Stimulated activated CD4-positive, alpha-beta T cell treated with anti-CD3 and anti-CD28 coated beads, Interleukin-1b, Interleukin-23, amount 100 ng/mL, for 24 hours (primary cell): ENCODE data around the gene ANKS1B.
"Not testable (repeated sequence)": the region's sequence is repeated elsewhere in the genome, so short reads cannot be mapped to it uniquely, and the experiment has no call there.

Experiments
- DNase-seq, 4 experiments: peaks; one replicate each; pipeline ENCODE4 v3.0.0-alpha.2; 2020; ENCODE audit warnings: low read depth in 4 of 4, low spot score in 1 of 4

Gene ANKS1B

DNA sequence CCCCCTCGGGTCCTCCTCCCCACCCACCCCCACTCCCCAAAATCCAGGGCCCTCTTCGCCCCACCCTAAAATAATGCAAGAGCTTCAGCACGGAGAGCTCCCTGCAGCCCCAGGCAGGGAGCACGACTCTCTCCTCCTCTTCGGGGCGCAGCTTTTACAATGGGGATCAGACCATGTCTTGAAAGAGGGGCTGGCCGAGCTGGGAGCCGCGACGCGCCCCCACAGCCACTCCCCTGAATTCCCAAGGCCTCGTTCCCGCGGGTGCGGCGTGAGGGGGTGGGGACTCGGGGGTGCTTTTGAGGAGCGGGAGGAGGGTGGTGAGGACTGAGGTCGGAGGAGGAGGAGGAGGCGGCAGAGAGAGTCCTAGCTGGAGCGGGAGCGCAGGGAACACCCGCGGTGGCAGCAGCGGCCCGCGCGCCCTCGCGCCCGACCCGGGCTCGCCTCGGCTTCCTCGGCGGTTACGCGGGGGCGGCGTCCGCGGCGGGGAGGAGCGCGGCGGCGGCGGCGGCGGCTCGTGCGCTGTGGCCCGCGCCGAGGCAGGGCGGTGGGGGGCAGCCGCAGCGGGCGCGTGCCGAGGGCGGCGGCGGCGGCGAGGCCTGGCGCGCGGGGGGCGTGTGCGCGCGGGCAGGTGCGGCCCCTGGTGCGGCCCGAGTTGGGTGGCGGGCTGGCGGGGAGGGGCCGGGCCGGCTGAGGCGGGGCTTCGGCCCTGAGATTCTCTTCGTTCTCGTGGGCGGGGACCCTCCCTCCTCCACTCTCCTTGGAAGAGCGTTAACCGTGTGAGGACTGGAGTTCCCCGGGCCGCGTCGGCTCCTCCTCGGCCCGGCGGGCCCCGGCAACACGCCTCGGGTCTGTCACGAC, at the start of gene ANKS1B:
ANKS1B (minus strand) TSS at position 666 of the 858 bp plus-strand sequence. CDS start 699 bp downstream, outside the sequence.
- DNase-seq = peak in 1 of 4 experiments; percentile 11

- no peak for DNase-seq
These were observed 47.1 kb upstream of the ANKS1B start for GRCh38 chr12:100031836-100032235.

DNA sequence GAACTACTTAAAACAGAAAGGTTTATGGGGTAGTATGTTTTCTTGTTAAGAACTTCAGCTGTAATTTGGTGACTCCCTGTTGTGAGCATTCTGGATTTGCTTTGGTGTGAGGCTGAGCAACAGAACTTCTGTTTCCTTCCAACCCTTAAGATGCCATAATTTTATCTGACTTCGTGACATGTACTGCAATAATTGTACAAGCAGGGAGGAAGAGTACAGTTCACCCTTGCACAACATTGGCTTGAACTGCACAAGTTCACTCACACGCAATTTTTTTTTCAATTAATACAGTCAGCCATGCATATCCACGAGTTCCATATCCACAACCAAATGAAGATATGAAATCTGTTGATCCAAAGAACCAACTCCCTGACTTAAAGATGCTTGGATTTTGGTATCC, 42.9 kb upstream of the ANKS1B start:
- no peak for DNase-seq

GRCh38 chr12:100026241-100026640, 41.5 kb upstream of the ANKS1B start:
- no peak for DNase-seq

GRCh38 chr12:100024974-100025555, 40.3 kb upstream of the ANKS1B start:
- DNase-seq = no peak

DNA sequence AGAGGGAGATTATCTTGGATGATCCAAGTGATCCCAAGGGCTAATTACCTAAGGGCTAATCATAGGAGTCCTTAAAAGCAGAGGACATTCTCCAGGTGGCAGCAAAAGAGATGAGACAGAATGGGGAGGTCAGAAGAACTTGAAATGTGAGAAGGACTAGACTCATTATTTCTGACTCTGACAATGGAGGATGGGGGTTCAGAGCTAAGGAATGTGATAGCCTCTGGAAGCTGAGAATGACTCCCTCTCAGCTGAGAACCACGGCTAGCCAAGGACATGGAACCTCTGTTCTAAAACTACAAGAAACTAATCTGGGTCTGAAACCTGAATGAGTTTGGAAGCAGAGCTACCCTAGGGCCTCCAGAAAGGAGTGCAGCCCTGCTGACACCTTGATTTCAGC, 35.6 kb upstream of the ANKS1B start:
- DNase-seq = no peak

DNA sequence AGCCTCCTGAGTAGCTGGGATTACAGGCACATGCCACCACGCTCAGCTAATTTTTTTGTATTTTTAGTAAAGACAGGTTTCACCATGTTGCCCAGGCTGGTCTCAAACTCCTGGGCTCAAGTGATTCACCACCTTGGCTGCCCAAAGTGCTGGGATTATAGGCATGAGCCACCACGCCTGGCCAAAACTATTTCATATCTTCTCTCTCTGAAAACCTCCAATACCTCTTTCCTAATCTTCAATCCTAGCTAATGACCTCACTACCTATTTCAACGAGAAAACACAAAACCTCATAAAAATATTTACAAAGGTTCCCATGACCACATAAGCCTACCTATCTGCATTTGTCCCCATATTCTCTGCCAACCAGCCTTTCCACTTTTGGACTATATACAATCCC, 32.3 kb upstream of the ANKS1B start:
- no peak for DNase-seq

- not testable (repeated sequence) for DNase-seq
These were observed 31.6 kb upstream of the ANKS1B start for GRCh38 chr12:100016304-100016703.

- not testable (repeated sequence) for DNase-seq
These were observed 21.1 kb upstream of the ANKS1B start for GRCh38 chr12:100005846-100006245.

GRCh38 chr12:99997806-99998205, 13.1 kb upstream of the ANKS1B start:
- no peak for DNase-seq

DNA sequence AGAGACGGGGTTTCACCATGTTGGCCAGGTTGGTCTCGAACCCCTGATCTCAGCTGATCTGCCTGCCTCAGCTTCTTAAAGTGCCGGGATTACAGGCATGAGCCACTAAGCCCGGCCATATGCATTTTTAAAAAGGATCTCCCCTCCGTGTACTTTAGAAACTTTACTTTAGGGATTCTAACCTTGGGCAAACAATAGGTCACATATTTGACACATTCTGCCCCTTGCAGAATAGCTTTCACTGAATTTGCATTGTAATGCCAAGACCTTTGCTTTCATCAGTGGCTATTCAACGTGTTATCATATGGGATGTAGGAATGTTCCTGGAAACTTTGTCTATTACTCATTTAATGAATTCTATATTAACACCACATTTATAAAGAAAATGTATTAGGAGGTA, 11.4 kb upstream of the ANKS1B start:
- no peak for DNase-seq

GRCh38 chr12:99985631-99986030, 895 bp upstream of the ANKS1B start:
- no peak for DNase-seq

DNA sequence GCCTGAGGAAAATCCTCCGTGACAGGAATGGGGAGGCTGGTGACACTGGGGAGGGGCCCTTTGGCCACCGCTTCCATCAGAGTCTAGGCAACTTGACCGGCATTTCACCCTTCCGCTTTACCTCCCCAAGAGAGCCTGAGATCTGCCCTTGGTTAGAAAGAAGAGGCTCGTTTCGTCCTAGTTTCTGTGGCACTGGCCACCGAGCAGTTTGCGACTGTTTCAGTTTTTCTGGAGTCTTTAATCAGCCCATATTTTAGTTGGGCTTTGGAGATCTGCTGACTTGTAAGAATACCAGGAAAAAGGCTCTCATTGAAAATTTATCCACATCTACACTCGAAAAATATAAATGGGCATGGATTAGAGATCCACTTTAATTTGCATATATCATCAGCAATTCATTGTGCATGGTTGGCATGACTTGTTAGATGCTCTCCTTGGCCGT, 414 bp upstream of the ANKS1B start:
- no peak for DNase-seq

DNA sequence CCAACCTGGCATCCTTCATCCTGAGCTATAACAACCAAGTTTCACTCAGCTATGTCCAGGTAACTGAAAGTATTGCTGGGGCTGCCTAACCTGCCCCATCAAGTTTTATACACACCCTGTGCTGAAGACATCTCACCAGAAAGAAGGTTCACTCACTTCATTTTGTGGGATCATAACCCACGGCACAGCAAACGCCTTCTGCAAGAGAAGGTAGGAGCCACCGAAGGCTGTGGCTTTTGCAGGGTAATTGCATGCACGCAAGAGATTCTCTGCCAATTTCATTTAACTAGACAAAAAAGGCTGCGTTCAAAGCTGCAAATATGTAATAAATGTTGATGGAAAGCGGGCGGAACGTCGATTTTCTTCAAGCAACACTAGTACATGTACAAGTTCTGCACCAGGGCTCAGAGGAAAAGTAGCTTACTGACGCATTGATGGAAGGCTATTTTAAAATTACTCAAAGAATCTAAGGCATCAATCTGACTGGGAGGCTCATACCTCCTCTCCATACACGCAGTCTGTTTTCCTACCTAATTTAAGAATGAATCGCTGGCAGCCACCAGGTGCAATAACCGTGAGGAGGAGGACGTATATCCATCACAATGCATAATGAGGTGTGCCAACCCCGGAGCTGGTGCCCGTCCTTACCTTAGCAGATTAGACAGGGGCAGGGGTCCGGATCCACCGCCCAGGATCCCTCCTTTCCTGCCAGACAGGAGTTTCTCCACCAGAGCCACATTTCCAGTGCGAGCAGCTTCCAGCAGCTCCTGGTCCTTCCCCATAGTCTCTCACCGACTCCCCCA, 1.1 kb downstream of the ANKS1B start:
- no peak for DNase-seq

DNA sequence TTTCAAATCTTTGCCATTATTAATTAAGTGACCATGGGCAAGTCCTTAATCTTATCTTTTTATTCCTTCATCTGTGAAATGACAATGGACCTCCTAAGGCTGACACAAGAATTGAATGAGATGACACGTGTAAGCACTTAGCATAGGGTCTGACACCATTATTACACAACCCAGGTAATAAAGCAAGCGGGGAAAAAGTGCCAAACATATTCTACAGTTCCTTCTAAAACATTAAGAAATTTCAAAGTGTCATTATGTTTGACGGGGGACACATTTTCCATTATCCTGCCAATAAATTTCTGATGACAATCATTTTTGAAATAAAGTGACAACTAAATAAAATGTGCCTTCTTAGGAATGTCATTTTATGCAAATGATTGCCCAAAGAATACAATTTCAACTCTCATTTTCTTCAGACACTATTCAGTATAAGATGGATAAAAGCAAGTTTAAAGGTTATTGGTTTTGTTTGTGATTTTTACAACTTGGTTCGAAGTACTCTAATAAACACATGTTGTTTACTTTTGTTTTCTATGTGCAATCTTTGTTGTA, 3.0 kb downstream of the ANKS1B start:
- DNase-seq = no peak

- no peak for DNase-seq
These were observed 5.3 kb downstream of the ANKS1B start for GRCh38 chr12:99979471-99979870.

GRCh38 chr12:99978152-99978551, 6.6 kb downstream of the ANKS1B start:
- no peak for DNase-seq

GRCh38 chr12:99977550-99977949, 7.2 kb downstream of the ANKS1B start:
- DNase-seq = no peak

- no peak for DNase-seq
These were observed 8.0 kb downstream of the ANKS1B start for GRCh38 chr12:99976762-99977161.

- DNase-seq = no peak
These were observed 9.4 kb downstream of the ANKS1B start for GRCh38 chr12:99975321-99975720.

DNA sequence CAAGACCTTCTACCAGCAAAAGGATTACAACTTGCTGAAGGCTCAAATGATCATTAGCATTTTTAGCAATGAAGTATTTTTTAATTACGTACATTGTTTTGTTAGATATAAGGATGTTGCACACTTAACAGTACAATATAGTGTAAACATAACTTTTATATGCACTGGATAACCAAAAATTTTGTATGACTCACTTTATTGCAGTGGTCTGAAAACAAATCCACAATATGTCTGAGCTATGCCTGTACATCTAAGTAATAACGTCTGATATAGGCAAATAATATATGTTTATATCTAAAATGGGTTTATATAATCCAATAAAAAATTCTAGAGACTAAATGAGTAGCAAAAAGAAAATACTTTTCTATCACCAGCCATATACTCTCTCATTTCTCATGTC, 10.6 kb downstream of the ANKS1B start:
- no peak for DNase-seq
